DLD1 (cell line): ENCODE measurements around the gene C1orf167.

Source experiments
- in situ Hi-C: cut with HindIII; loops from 2 replicates; pipeline ENCODE4 v1.10.0; 2017; ENCODE audit warnings: low sequenced_read_pairs

Gene C1orf167

GRCh38 chr1:11736746-11737639, 25.0 kb upstream of the C1orf167 start:
- in situ Hi-C loops = no loop called here

DNA sequence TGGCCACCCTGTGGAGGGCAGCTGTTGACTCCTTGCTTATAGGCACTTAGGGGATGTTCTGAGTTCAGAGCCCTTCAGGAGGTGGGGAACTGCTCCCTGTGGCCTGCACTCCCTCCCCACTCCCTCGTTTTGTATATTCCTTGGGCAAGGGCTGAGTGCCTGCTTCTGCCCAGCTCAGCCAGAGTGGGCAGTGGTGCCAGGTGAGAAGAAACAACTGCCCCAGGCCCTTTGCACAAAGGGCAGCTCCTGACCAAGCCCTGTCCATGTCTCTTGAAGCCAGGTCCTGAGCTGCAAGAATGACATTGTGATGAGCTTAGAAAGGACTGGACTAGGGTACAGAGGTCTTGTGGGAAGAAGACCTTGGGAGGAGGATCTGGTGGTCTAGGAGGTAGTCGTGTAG, 23.9 kb upstream of the C1orf167 start:
- in situ Hi-C loops = no loop called here

- in situ Hi-C loops = no loop called here
Observed at GRCh38 chr1:11738783-11739182, 23.2 kb upstream of the C1orf167 start.

DNA sequence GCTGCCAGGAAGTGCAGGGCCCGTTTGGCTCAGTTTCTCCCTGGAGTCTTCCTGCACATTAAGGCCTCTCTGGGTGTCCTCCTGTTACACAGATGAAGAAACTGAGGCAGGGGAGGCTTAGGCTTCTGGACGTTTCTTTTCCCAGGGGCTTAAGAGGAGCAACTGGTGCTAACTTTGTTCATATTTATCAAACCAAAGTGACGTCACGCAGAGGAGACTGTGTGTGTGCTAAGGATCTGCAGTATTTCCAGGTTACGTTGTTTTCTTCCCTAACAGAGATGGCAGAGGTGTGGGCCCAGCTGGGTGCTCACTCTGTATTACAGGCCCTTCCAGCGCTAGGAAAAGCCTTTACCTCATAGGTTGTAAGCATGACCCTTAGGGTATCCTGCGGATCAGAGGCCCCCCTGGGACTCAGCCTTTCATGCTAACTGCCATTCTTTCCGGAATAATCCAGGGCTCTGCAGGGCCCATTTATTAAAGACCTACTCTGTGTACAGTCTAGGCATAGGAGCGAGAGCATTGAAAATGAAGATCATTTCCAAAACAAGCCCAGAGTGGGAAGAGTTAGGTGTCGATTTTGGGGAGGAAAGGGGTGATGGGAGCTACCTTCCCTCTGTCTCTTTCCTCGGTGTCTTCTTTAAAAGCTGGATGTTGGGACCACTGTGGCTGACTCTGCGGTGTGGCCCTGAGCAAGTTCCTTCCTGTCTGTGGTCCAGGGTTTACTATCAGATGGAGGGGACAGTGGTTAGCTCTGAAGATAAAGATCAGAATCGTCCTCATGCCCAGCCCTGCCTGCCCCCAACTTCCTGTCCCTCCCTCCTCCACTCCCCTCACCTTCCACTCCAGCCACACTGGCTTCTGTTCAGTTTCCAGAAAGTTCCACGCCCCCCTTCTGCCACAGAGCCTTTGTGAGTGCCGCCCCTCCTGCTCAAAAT, 21.5 kb upstream of the C1orf167 start:
- in situ Hi-C loops = no loop called here

- in situ Hi-C loops = no loop called here
Observed at GRCh38 chr1:11741482-11741881, 20.5 kb upstream of the C1orf167 start.

GRCh38 chr1:11741919-11742558, 20.0 kb upstream of the C1orf167 start:
- in situ Hi-C loops = no loop called here

DNA sequence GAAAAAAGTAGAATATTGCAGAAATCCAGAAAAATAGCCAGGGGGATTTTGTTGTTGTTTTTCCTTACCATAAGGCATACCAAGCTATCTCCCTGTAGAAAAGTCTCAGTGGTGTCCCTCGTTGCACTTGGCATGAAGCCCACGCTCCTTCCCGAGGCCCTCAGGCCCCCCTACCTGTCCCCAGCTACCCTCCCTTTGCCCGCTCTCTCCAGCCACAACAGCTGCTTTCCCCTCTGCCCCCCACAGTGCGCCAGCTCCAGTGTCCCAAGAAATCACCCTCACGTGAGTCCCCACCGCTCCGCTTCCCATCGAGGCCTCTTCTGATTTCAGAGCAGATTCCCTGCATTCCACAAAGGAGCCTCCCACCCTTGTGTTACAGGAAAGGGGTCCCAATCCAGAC, 17.7 kb upstream of the C1orf167 start:
- in situ Hi-C loops = no loop called here

DNA sequence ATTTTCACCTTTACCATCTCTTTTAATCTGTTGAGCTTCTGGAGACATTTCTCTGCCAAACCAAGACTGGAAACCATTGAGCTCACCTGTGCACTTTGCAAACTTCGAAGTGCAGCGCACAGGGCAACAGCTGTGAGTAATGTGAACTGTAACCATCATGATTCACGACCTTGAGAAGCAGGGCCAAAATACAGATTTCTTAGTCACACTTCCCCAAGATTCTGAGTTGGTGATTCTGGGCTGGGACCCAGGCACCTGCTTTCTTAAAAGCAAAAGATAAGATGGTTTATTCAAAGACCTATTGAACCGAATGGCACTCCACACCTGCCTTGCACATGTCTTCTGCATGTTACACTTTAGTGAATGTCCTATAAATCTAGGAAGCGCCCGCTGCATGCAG, 15.9 kb upstream of the C1orf167 start:
- in situ Hi-C loops = no loop called here

DNA sequence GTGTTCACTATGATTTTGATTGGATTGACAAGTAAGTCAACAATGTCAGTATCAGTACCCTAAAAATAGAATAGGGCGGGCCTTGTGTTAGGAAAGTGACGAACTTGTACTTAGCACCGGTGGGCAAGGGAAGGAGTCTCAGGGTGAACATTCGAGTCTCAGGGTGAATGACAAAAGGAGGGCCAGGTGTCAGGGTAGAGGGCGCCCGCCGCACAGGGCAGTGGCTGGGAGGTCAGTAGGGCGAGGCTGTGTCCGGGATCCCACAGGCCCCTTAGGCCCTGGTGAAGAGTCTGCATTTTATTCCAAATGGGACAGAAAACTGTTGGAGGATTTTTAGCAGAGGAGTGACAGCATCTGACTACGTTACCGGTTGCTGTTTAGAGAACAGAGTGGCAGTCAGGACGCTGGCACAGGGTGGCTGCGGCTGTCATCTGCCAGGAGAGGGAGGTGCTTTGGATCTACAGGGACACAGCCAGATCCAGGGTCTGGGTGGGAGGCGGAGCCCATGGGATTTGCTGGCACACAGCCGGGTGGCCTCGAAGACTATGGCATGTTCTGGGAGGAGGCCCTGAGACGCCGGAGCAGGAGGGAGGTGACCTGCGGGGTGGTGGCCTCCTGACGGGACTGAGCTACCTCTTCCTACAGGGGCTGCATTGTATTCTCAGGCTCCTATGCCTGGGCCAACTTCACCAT, 15.1 kb upstream of the C1orf167 start:
- in situ Hi-C loops = no loop called here

DNA sequence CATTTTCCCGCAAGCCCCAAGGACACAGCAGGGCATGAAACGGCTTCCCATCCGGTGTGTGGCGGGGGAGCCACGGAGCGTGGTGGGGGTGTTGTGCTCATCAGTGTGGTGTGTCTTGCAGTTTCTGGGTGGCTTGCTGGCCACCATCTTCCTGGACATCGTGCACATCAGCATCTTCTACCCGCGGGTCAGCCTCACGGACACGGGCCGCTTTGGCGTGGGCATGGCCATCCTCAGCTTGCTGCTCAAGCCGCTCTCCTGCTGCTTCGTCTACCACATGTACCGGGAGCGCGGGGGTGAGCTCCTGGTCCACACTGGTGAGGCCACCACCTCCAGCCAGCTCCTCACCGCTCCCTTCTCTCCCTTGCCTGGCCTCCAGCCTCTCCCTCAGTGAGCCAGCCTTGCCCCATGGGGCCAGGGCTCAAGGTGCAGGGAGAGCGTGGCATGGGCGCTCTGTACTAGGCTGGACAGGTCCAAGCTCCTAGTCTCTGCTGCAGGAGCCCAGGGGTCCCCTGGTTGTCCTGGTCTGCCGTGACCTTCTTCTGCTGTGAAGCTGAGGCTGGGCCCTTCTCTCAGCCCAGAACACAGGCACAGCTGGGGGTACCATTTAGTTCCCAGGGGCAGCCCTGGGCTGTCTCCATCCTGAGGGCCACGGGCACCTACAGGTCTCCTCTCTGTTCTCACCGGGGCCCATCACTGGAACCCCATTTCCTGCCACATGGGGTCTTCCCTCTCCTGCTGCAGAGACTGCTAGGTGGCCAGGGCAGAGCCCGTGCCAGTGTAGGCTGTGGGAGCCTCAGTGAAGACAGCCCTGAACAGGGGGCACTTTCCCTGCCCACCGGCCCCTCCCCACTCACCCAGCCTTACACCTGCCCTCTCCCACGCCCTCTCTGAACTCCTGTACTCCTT, 13.4 kb upstream of the C1orf167 start:
- in situ Hi-C loops = no loop called here

DNA sequence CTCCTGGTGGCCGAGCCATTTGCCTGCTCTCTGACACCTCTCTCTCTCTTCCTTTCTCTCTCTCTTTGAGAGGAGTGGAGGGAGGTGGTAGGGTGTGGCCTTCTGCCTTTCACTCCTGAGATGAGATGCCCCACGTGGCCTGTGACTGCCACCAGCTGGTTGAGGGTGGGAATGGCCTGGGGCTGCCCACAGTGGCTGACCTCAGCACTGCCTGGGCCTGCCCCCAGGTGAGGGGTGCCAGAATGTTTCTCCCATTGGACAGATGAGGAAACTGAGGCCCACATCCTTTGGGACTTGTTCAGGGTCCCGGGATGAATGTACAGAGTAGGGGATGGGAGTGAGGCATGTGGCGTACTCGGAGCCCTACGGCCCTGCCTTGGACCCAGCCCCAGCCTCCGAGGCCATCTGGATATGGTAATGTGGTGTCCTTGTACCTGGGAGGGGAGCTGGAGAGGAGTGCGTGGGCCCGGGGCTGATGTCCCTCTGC, 12.7 kb upstream of the C1orf167 start:
- in situ Hi-C loops = no loop called here

DNA sequence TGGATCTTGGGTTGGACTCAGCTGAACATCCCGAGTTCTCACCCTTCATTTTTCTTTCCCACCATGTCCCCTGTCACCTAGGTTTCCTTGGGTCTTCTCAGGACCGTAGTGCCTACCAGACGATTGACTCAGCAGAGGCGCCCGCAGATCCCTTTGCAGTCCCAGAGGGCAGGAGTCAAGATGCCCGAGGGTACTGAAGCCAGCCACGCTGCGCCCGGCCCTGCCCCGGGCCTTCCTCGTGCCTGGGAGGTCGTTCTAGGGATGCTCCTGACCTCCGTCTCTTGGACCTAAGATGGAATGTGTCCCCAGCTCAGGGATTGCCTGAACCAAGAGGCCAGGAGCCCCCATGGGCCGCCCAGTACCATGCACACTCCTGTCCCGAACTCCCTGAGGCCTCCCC, 12.0 kb upstream of the C1orf167 start:
- in situ Hi-C loops = no loop called here

DNA sequence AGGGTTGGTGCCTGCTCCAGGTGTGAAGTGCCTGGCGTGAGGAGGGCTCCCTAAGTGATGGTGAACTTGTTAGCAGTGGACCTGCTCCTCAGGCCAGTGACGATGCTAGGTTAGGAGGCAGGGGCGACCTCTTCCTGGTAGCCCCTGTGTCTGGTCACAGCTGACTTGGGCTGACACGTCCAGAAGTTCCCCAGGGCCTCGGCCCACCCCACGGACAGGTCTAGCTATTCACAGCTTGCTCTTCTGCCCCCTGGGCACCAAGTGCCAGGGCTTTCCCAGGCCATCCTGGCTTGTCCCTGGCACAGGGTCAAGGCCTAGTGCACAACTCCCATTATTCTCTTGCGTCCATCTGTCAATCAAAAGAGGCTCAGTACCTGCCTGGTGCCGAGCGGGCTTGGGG, 10.9 kb upstream of the C1orf167 start:
- in situ Hi-C loops = no loop called here

GRCh38 chr1:11752359-11753088, 9.5 kb upstream of the C1orf167 start:
- in situ Hi-C loops = no loop called here

DNA sequence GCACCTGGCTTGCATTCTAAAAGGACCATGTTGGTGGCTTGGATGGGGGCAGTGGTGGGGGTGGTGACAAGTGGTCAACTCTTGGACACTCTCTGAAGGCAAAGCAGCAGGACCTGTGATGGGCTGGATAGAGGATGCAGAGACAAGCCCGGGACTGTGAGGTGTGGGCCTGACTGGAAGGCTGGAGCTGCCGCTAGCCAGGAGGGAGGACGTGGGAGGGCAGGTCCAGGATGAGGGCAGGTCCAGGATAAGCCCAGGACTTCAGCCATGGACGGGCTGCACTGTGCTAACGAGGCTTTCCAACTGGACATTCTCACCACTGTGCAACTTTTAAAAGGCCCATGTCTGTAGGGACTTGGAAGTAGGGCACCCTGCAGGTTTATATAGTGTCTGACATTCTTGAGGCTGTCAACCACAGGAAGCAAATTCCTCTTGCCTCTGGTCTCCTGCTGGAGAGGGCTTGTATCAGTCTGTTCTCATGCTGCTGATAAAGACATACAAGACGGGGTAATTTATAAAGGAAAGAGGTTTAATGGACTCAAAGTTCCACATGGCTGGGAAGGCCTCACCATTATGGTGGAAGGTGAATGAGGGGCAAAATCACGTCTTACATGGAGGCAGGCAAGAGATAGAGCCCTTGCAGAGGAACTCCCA, 8.3 kb upstream of the C1orf167 start:
- in situ Hi-C loops = no loop called here

GRCh38 chr1:11757047-11757446, 4.9 kb upstream of the C1orf167 start:
- in situ Hi-C loops = no loop called here

DNA sequence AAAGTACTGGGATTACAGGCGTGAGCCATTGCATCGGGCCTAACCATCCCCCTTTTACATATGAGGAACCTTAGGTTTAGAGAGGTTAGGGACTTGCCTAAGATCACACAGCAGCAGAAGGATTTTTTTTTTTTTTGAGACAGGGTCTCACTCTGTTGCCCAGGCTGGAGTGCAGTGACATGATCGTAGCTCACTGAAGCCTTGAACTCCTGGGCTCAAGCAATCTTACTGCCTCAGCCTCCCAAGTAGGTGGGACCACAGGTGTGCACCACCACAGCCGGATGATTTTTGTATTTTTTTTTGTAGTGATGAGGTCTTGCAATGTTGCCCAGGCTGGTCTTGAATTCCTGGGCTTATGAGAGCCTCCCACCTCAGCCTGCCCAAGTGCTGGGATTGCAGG, 2.2 kb upstream of the C1orf167 start:
- in situ Hi-C loops = no loop called here

DNA sequence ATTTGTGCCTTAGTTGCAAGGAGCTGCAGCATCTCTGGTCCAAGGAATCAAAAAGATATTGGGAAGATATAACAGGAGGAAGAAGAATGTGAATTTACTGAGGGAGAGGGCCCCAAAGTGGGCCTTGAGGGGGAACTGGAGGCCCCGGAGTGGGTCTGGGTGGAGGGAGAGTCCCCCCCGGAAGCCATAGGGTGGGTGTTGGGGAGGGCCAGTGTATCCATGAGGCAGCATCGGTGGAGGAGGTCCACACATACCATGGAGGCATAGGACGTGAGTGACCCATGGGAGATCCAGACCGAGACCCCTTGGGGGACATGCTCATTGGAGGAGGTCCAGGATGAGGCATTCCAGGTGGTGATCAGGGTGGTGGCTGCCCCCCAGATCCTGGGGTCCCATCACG, 708 bp upstream of the C1orf167 start:
- in situ Hi-C loops = no loop called here
